Muscle of back (tissue), 11 donors: ENCODE measurements around the gene RAPGEF2. TPM values are rescaled to one million over a fixed set of nuclear protein-coding genes. Genes with fewer than 3 reads are reported as not detected.

Source experiments
- DNase-seq, 3 donors: peaks; one replicate each; pipeline versions ENCODE4 v3.0.0 to v3.0.0-alpha.2; 2013
- polyA plus RNA-seq, 10 donors: library from polyadenylated mRNA; unstranded; fragments of 120-200 nt; gene quantifications; one replicate each; pipeline ENCODE4 v1.2.1, GENCODE V29; 2013; ENCODE audit not compliant: insufficient read length in 10 of 10

The RAPGEF2 gene
- polyA plus RNA-seq, 10 donors: 22.5 to 34.2 (median 27.5) TPM

DNA sequence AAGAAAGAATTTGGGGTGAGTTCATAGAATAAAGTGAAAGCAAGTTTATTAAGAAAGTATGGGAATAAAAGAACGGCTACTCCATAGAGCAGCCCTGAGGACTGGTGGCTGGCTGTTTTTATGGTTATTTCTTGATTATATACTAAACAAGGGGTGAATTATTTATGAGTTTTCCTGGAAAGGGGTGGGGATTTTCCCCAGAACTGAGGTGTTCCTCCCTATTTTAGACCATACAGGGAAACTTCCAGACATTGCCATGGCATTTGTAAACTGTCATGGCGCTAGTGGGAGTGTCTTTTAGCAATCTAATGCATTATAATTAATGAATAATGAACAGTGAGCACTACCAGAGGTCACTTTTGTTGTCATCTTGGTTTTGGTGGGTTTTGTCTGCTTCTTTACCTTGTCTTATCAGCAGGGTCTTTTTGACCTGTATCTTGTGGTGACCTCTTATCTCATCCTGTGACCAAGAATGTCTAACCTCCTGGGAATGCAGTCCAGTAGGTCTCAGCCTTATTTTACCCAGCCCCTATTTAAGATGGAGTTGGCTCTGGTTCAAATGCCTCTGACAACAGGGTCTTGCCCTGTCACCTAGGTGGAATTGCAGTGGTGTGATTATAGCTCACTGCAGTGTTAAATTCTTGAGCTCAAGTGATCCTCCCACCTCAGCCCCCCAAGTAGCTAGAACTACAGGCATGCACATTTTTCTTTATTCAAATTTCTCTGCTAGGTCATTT lies 27.1 kb downstream of the RAPGEF2 start:
- no peak for DNase-seq

DNA sequence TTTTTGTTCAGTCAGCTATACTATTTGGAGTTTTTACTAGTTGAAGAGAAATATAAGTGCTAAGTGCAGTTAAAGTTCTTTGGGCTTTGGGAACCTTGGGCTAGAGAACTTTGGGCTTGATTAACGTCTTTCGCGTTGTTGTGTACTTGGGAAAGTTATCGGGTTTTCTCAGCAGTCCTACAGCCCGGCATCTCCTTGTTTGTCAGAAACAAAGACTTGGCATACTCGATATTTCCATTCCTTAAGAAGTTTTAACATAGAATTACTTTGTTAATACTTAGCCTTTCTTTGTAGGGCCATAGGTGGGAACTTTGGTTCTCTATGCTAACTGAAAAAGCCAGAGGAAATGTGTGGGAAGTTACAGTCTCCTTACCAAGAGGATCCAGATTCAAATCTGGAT lies 28.7 kb downstream of the RAPGEF2 start:
- no peak for DNase-seq

DNA sequence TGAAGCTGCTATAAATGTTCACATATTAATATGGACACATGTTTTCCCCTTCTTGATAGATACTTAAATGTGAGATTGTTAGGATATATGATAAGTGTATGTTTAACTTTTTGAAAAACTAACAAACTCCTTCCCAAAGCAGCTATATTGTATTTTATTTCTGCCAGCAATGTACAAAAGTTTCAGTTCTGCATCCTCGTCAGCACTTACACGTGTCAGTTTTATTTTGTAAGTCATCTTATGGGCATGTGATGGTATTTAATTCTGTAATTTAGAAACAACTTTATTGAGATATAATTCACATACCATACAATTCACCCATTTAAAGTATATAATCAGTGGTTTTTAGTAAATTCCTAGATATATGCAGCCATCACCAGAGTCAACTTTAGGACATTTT lies 31.6 kb downstream of the RAPGEF2 start:
- no peak for DNase-seq

GRCh38 chr4:159137176-159137575 lies 34.3 kb downstream of the RAPGEF2 start:
- no peak for DNase-seq

GRCh38 chr4:159138436-159138835 lies 35.6 kb downstream of the RAPGEF2 start:
- DNase-seq: no peak

DNA sequence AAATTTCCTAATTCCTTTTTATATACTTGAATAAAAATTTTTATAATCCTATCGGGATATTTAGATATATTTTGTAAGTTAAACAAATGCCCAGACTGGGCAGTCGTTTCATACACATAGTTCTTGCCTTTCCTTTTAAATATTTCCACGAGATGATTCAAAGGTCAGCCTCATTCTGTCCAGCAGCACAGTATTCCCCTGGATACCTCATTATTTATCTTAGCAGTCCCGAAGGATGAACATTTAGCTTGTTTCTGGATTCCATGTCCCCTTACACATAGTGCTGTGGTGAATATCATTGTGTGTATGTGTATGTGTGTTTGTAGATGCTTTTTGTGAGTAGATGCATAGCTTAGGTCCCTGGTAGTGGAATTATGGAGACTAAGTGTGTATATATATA lies 38.3 kb downstream of the RAPGEF2 start:
- no peak for DNase-seq

- peak; percentile 25 to 33 (median 33) for DNase-seq
These were observed 39.4 kb downstream of the RAPGEF2 start for GRCh38 chr4:159142241-159142640.

DNA sequence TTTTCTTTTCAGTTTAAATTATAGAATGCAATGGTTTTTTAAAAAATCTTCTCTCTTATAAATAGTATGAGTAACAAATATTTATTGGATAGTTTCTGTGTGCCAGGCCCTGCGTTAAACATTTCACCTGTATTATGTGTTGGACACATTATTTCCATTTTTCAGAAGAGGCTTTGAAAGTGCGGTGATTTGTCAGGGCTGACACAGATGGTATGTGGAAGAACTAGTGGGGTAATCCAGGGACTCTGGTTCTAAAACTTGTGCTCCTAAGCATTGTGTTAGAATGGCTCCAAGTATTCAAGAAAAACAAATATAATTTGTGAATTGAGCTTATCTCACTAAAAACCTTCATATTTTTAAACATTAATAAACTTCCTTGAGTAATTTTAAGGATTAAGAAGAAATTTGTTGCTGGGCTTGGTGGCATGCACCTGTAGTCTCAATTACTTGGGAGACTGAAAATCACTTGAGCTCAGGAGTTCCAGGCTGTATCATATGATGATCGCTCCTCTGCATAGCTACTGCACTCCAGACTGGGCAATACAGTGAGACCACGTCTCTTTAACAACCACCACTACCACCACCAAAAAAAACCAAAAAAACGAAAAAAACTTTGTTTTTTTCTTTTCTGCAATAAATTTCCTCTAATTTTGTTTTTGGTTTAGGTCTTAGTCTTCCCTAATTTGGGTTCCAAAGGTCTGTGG lies 40.0 kb downstream of the RAPGEF2 start:
- no peak for DNase-seq

GRCh38 chr4:159143687-159144086 lies 40.8 kb downstream of the RAPGEF2 start:
- DNase-seq: no peak

DNA sequence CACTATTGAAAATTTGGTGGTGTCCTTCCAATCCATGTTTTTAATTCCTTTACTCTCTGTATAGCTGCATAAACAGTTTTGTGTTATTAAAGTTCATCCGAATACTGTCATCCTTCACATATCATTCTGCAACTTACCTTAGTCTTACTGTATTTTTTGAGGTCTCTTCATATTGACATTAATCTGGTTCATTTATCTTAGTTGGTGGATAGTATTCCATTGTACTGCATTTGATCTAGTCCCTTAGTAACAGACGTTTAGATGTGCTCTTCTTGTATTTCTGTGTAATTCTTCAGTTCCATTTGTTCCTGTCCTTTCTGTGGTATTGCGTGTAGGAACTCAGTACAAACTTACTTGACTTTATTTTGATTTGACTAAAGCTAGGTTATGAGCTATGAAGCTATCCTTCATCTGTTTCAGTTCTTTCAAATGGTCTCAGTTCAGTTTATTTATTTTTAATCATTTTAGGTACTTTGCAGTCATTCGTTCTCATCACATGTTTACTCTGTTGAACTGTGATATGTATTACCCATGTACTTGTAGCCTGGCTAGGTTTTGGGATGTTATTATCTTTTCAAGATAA lies 41.3 kb downstream of the RAPGEF2 start:
- no peak for DNase-seq

GRCh38 chr4:159145318-159145991 lies 42.6 kb downstream of the RAPGEF2 start:
- no peak for DNase-seq

DNA sequence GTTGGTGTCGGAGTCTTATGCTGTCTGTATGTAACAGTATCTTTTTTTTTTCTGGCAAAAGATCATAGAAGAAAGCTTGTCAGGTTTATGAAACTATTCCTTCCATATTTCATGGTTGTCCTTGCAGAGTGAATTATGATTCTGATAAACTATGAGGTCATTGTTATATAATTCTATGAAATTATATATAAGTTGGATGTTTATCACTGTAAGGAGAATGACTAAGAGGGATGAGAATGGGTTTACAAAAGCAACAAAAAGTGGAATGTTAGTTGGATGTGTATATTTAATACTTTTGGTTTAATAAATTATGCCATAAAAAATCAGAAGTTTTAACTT lies 43.1 kb downstream of the RAPGEF2 start:
- DNase-seq: no peak

GRCh38 chr4:159146488-159146887 lies 43.6 kb downstream of the RAPGEF2 start:
- DNase-seq: no peak

DNA sequence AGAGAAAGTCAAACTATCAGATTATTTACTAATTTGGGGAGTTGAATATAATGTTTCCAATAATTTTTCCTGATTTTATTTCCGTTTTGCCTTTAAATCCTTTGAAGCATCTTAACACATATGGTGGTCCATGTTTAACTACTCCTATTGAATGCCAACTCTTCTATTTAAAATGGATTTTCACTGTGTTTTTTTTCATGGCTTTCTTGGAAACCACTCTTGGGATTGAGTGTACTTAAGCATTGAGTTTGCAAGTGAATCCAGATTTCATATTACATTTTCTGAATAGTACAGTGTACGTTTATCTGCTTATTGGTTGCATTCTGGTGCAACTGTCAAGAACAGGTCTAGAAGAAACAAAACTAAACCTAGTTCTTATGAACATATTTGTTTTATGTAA lies 45.6 kb downstream of the RAPGEF2 start:
- no peak for DNase-seq

DNA sequence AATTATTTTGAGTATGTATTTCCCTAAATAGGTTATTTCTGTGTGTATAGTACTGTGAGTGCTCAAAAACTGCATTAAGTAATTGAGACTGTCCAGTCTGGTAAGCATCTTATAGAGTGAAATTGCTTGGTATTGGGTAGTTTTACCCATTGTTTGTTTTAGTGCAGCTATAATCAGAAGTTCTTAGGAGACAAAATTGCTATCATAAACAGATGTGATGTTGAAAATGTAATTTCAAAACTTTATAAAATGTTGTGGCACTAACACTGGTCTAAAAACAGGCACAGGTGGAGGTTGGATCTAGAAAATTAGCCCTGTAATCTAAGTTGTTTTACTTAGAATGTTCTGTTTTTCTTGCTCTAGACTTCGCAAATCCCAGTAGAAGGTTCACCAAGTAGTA lies 46.8 kb downstream of the RAPGEF2 start:
- no peak for DNase-seq

DNA sequence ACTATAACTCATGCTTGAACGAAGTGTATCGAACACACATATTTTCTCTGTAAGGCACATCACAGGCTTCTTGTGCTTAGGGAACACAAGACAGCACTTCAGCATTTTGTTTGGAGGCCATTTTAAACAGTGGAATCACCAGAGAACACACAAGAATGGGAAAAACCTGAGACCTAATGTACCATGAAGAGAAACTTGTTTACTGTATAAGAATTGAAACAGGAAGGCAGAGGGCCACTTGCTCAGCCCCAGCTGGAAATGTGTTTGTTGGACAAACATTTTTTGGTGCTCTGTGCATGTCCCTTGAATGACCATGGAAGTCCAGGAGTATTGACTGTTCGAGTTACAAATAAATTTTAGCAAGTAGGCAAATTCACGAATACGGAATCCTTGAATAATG lies 47.5 kb downstream of the RAPGEF2 start:
- DNase-seq: no peak

DNA sequence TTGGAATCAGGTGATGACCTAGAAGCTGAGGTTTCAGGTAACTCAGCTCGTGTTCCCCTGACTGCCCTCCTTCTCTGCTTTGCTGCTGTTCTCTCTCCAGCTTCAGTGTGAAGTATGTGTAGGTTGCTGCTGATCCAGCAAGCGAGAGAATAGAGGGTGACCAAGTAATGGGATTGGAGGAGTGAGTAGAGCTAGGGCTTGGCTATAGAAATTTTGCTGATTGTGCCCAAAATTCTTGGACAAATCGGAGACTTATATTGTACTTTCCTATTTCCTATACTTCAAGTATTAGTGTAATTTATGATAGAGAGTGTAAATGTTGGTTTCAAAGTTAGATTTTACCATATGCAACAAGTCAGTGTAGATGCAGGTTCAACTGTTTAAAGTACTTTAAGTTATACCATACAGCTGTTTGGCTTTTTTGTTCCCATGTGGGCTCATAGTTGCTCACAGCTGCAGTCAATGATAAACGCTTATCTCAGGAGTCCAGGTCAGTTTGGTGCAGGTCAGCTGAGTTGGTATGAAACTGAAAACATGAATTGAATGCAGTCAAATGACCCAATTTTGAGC lies 48.0 kb downstream of the RAPGEF2 start:
- no peak for DNase-seq

DNA sequence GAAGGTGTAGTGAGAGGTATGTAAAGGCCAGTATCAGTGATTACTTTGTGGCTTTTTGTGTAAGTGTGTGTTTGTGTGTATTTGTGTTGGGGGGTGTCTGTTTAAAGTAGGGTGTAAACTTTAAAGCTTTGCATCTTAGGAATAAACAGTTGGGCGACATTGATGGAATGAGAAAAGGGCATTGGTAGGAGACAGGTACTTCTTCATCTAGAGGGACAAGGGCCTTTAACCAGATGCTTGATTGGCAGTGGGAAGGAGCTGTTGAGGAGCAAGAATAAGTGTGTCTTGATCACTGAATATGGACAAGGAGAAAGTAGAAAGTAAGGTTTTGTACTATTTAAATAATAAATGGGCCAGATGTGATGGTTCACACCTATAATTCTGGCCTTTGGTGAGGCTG lies 48.8 kb downstream of the RAPGEF2 start:
- no peak for DNase-seq

- DNase-seq: no peak
These were observed 49.3 kb downstream of the RAPGEF2 start for GRCh38 chr4:159152181-159152580.

GRCh38 chr4:159153669-159154068 lies 50.8 kb downstream of the RAPGEF2 start:
- no peak for DNase-seq

DNA sequence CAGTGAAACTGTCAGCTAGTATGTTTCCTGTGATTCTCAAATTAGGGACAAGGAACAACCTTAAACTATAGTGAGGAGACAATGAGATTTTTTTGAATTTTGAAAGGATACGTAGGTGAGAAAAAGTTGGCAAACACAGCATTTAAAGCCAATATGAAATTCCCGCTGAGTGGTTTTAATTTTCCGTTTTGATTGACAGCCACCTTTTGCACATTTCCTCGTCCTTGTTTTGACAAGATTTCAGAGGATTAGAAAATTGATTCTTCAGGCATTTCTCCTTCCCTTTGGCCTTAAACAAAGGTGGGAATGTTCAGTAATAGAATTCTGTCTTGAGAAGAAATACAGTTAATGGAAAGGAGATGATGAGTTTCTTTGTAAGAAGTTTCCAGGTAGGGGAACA lies 52.2 kb downstream of the RAPGEF2 start:
- no peak for DNase-seq

- DNase-seq: no peak
These were observed 55.3 kb downstream of the RAPGEF2 start for GRCh38 chr4:159158083-159158617.
